SK-N-SH (cell line): ENCODE measurements around the gene ZNF74. TPM values are rescaled to one million over a fixed set of nuclear protein-coding genes. Genes with fewer than 3 reads are reported as not detected.

ENCODE experiments used
- CTCF ChIA-PET: fragments of 300-600, 350-600 bp; formaldehyde crosslinking; extraction: SDS; loops from one replicate; lab custom pipeline; 2021; lab: Yijun Ruan, JAX
- POLR2A ChIA-PET: fragments of 350-600 bp; sonication (Branson Sonifier 250); formaldehyde crosslinking; extraction: SDS; loops from one replicate; lab custom pipeline; 2020; ENCODE audit warnings: antibody characterized with exemption, inconsistent platforms; lab: Yijun Ruan, JAX
- DNase-seq: peaks from one replicate; pipeline ENCODE4 v3.0.0; 2012
- H2AFZ ChIP-seq: fragments of 200-600 bp; sonication (generic); 2 replicates; pipeline ENCODE4 v1.8.1; 2016; ENCODE audit warnings: antibody characterized with exemption, mild to moderate bottlenecking, low read depth
- H3F3A ChIP-seq: fragments of 200-600 bp; sonication (generic); replicated peaks from 2 replicates; pipeline ENCODE3; 2016; ENCODE audit warnings: antibody characterized with exemption, mild to moderate bottlenecking; ENCODE audit not compliant: insufficient read depth
- H3K27ac ChIP-seq, 2 experiments: fragments of 200-500 bp in 1 of 2; fragments of 200-600 bp in 1 of 2; sonication (Bioruptor generic) in 1 of 2; sonication (generic), shearing (Covaris generic) in 1 of 2; 2 replicates each; pipeline versions ENCODE4 v1.5.1 to v1.6.1; 2014 to 2016; ENCODE audit warnings: low read depth in 2 of 2, inconsistent platforms in 1 of 2, low read length in 1 of 2, mild to moderate bottlenecking in 1 of 2, mixed read lengths in 1 of 2
- H3K27me3 ChIP-seq: fragments of 200-600 bp; sonication (generic), shearing (Covaris generic); 2 replicates; pipeline ENCODE4 v1.6.1; 2016; ENCODE audit warnings: mixed run types; ENCODE audit not compliant: insufficient read depth
- H3K36me3 ChIP-seq, 2 experiments: fragments of 200-500 bp in 1 of 2; fragments of 200-600 bp in 1 of 2; sonication (Bioruptor generic) in 1 of 2; sonication (generic) in 1 of 2; replicated peaks in 1 of 2; 2 replicates each; pipeline versions ENCODE3 to v1.5.1; 2014 to 2016; ENCODE audit warnings: low read length in 1 of 2, mild to moderate bottlenecking in 1 of 2; ENCODE audit not compliant: insufficient read depth in 2 of 2, control insufficient read depth in 1 of 2
- H3K4me1 ChIP-seq, 2 experiments: fragments of 200-500 bp in 1 of 2; fragments of 200-600 bp in 1 of 2; sonication (Bioruptor generic) in 1 of 2; sonication (generic), shearing (Covaris generic) in 1 of 2; 2 replicates each; pipeline versions ENCODE4 v1.5.1 to v1.6.1; 2014 to 2016; ENCODE audit warnings: low read depth in 1 of 2, low read length in 1 of 2, mixed run types in 1 of 2; ENCODE audit not compliant: insufficient read depth in 2 of 2, control insufficient read depth in 1 of 2
- H3K4me2 ChIP-seq: fragments of 200-600 bp; sonication (generic), shearing (Covaris generic); 2 replicates; pipeline ENCODE4 v1.6.1; 2017; ENCODE audit warnings: mixed run types
- H3K4me3 ChIP-seq, 2 experiments: fragments of 200-500 bp in 1 of 2; fragments of 200-600 bp in 1 of 2; sonication (Bioruptor generic) in 1 of 2; sonication (generic), shearing (Covaris generic) in 1 of 2; 2 replicates each; pipeline versions ENCODE4 v1.5.1 to v1.8.1; 2014 to 2016; ENCODE audit warnings: low read depth in 2 of 2, inconsistent platforms in 1 of 2, low read length in 1 of 2, mild to moderate bottlenecking in 1 of 2, mixed read lengths in 1 of 2, moderate library complexity in 1 of 2
- H3K79me2 ChIP-seq: fragments of 200-600 bp; sonication (generic); 2 replicates; pipeline ENCODE4 v1.8.1; 2017; ENCODE audit warnings: mild to moderate bottlenecking; ENCODE audit not compliant: insufficient read depth
- H3K9ac ChIP-seq: fragments of 200-600 bp; sonication (generic); 2 replicates; pipeline ENCODE4 v1.6.1; 2017; ENCODE audit warnings: mixed run types
- H3K9me2 ChIP-seq: fragments of 200-600 bp; sonication (generic); 2 replicates; pipeline ENCODE4 v1.6.1; 2017; ENCODE audit warnings: mixed run types
- H3K9me3 ChIP-seq: fragments of 200-600 bp; sonication (generic); 2 replicates; pipeline ENCODE4 v1.6.1; 2017; ENCODE audit warnings: mixed run types, mild to moderate bottlenecking, moderate library complexity
- H4K20me1 ChIP-seq: fragments of 200-600 bp; sonication (generic); 2 replicates; pipeline ENCODE4 v1.6.1; 2017; ENCODE audit warnings: mild to moderate bottlenecking, mixed run types; ENCODE audit not compliant: insufficient read depth
- CHD2 ChIP-seq: fragments of 150-350 bp; IDR thresholded peaks from 2 replicates; pipeline ENCODE4 v1.6.1; 2018; ENCODE audit warnings: low read length; ENCODE audit not compliant: partially characterized antibody
- CTCF ChIP-seq: fragments of 200-600 bp; sonication (generic); IDR thresholded peaks from 2 replicates; pipeline ENCODE4 v1.6.1; 2017; ENCODE audit warnings: antibody characterized with exemption, mild to moderate bottlenecking, moderate library complexity
- EZH2phosphoT487 ChIP-seq: fragments of 200-600 bp; sonication (generic); IDR thresholded peaks from 2 replicates; pipeline ENCODE4 v1.6.1; 2017; ENCODE audit warnings: low read depth, mixed run types, mild to moderate bottlenecking, antibody characterized with exemption, moderate library complexity, borderline replicate concordance
- FOXM1 ChIP-seq: IDR thresholded peaks from 2 replicates; pipeline ENCODE4 v1.4.0; 2012; ENCODE audit warnings: low read depth, mild to moderate bottlenecking
- IRF3 ChIP-seq: fragments of 150-350 bp; IDR thresholded peaks from 2 replicates; pipeline ENCODE4 v1.6.1; 2016; ENCODE audit warnings: mild to moderate bottlenecking, low read depth, low read length
- MAX ChIP-seq: IDR thresholded peaks from 2 replicates; pipeline ENCODE4 v1.4.0; 2012; ENCODE audit warnings: low read depth
- MEF2A ChIP-seq: IDR thresholded peaks from 2 replicates; pipeline ENCODE4 v1.4.0; 2012; ENCODE audit warnings: low read depth, borderline replicate concordance
- MXI1 ChIP-seq: IDR thresholded peaks from 2 replicates; pipeline ENCODE4 v1.6.1; 2012; ENCODE audit warnings: mild to moderate bottlenecking, low read depth, low read length, improper control_type of control experiment
- NFIC ChIP-seq: IDR thresholded peaks from 2 replicates; pipeline ENCODE4 v1.4.0; 2012; ENCODE audit warnings: borderline replicate concordance
- RAD21 ChIP-seq: IDR thresholded peaks from 2 replicates; pipeline ENCODE4 v1.6.1; 2012; ENCODE audit warnings: mild to moderate bottlenecking, low read length
- RCOR1 ChIP-seq: fragments of 150-350 bp; IDR thresholded peaks from 2 replicates; pipeline ENCODE4 v1.6.1; 2017; ENCODE audit warnings: antibody characterized with exemption, low read length
- RXRA ChIP-seq: IDR thresholded peaks from 2 replicates; pipeline ENCODE4 v1.4.0; 2012; ENCODE audit warnings: low read depth, mild to moderate bottlenecking, borderline replicate concordance
- SIN3A ChIP-seq: IDR thresholded peaks from 2 replicates; pipeline ENCODE4 v1.6.1; 2012; ENCODE audit warnings: low read depth, mild to moderate bottlenecking, low read length, moderate library complexity, borderline replicate concordance
- SMC3 ChIP-seq: IDR thresholded peaks from 2 replicates; pipeline ENCODE4 v1.6.1; 2012; ENCODE audit warnings: low read depth, low read length, improper control_type of control experiment
- USF1 ChIP-seq: IDR thresholded peaks from 2 replicates; pipeline ENCODE4 v1.4.0; 2012; ENCODE audit warnings: low read depth, borderline replicate concordance
- YY1 ChIP-seq: IDR thresholded peaks from 2 replicates; pipeline ENCODE4 v1.4.0; 2012; ENCODE audit warnings: low read depth, mild to moderate bottlenecking
- ZBTB33 ChIP-seq: IDR thresholded peaks from 2 replicates; pipeline ENCODE4 v1.4.0; 2012; ENCODE audit warnings: low read depth, borderline replicate concordance
- WGBS: methylation state at CpG from one replicate; pipeline ENCODE4 v1.1.6; 2017; ENCODE audit warnings: low lambda C conversion rate; 5-methylcytosine and 5-hydroxymethylcytosine counted together
- polyA plus RNA-seq, 3 experiments: library from polyadenylated mRNA; depleted of rRNA; stranded (reverse); fragments of >200 nt; gene quantifications; 2 replicates each; pipeline ENCODE4 v1.2.3, GENCODE V29; 2012

Gene ZNF74
- polyA plus RNA-seq, 1 of the 3 experiments (the other 2 are of a cell fraction), result 8.0 TPM

- Histone ChIP-seq H3K4me3 (no peak overlapping the region), H3K79me2 (peaks cover 45% of the 10 kb centered on the region), H3K4me2 (no peak overlapping the region), H3K4me1 (peaks cover 7 to 18% of the 10 kb centered on the region in 2 experiments; a peak in 3 of 4 replicates), H3K36me3 (peaks cover 0 to 17% of the 10 kb centered on the region in 2 experiments), H3K27ac (no peak overlapping the region), H2AFZ (no peak overlapping the region), H3F3A (no peaks in the 10 kb centered on the region)
- POLR2A ChIA-PET, result no interaction called here
- WGBS, result 79% methylated on average over 2 of the region's 2 CpGs
- CTCF ChIA-PET, result no interaction called here
- TF ChIP-seq EZH2phosphoT487 (no peak), ZBTB33 (no peak), MEF2A (no peak), SIN3A (no peak), SMC3 (no peak), RXRA (no peak), NFIC (no peak), FOXM1 (no peak), RAD21 (no peak), MAX (no peak), CTCF (no peak)
- TF ChIP-seq, all 33 proteins: peak for 0
- H4K20me1 ChIP-seq, result no peaks in the 10 kb centered on the region; the same call in 1 of the 2 replicates
- no peaks in the 10 kb centered on the region for H3K9me3 ChIP-seq
- no peak overlapping the region for H3K9ac ChIP-seq
- H3K9me2 ChIP-seq, result no peaks in the 10 kb centered on the region
- DNase-seq, result no peak
- H3K27me3 ChIP-seq, result no peaks in the 10 kb centered on the region
Measured at GRCh38 chr22:20397498-20397897, 3.5 kb downstream of the ZNF74 start.

- ChIA-PET POLR2A (no interaction called here), CTCF (interaction anchor here (1.5 kb wide), 1 partner anchor 58 kb away, joined by 4 read pairs; no protein-coding TSS in a partner anchor)
- Histone ChIP-seq H2AFZ (no peak overlapping the region), H3F3A (no peaks in the 10 kb centered on the region), H3K9ac (no peak overlapping the region), H3K9me3 (no peaks in the 10 kb centered on the region), H3K36me3 (peaks cover 0 to 20% of the 10 kb centered on the region in 2 experiments), H3K79me2 (peaks cover 45% of the 10 kb centered on the region), H4K20me1 (no peaks in the 10 kb centered on the region; the same call in 1 of the 2 replicates), H3K4me1 (peaks cover 5 to 15% of the 10 kb centered on the region in 2 experiments; a peak in 3 of 4 replicates), H3K4me2 (no peak overlapping the region), H3K4me3 (no peak overlapping the region), H3K27ac (no peak overlapping the region), H3K27me3 (no peaks in the 10 kb centered on the region), H3K9me2 (no peaks in the 10 kb centered on the region)
- no peak for DNase-seq
- WGBS, result 96% methylated on average over 5 of the region's 5 CpGs
- no peak for TF ChIP-seq USF1
- no peak for TF ChIP-seq RCOR1
- no peak for TF ChIP-seq EZH2phosphoT487
- TF ChIP-seq IRF3, result no peak
- no peak for TF ChIP-seq CHD2
- TF ChIP-seq YY1, result no peak
- TF ChIP-seq MXI1, result no peak
Measured at GRCh38 chr22:20398420-20398819, 4.5 kb downstream of the ZNF74 start.
